PFSK-1 (cell line): ENCODE data around the gene FAM169A.

Experiments
- FOXP2 ChIP-seq: optimal IDR thresholded peaks from 2 replicates; pipeline ENCODE3; 2011; ENCODE audit warnings: borderline replicate concordance, control low read depth, inconsistent platforms; ENCODE audit not compliant: insufficient read depth; ENCODE audit errors: extremely low read length, extremely low read depth
- POLR2AphosphoS5 ChIP-seq: IDR thresholded peaks from 2 replicates; pipeline ENCODE4 v1.6.1; 2012; ENCODE audit warnings: low read depth, mild to moderate bottlenecking, control low read depth, low read length, moderate library complexity
- SIN3A ChIP-seq: IDR thresholded peaks from 2 replicates; pipeline ENCODE4 v1.6.1; 2012; ENCODE audit warnings: mild to moderate bottlenecking, low read length, moderate library complexity, borderline replicate concordance; ENCODE audit not compliant: insufficient read depth
- TAF1 ChIP-seq: IDR thresholded peaks from 2 replicates; pipeline ENCODE4 v1.6.1; 2012; ENCODE audit warnings: low read length, control low read depth, borderline replicate concordance; ENCODE audit not compliant: insufficient read depth
- TF ChIP-seq, protein P1 (sequence below), 2 experiments: IDR thresholded peaks; 2 replicates each; pipeline versions ENCODE4 v1.6.1 to v1.8.0; 2011 to 2012; ENCODE audit warnings: low read depth in 2 of 2, low read length in 2 of 2, control low read depth in 1 of 2, inconsistent platforms in 1 of 2, mild to moderate bottlenecking in 1 of 2, moderate library complexity in 1 of 2; ENCODE audit not compliant: insufficient read depth in 1 of 2

FAM169A gene

DNA sequence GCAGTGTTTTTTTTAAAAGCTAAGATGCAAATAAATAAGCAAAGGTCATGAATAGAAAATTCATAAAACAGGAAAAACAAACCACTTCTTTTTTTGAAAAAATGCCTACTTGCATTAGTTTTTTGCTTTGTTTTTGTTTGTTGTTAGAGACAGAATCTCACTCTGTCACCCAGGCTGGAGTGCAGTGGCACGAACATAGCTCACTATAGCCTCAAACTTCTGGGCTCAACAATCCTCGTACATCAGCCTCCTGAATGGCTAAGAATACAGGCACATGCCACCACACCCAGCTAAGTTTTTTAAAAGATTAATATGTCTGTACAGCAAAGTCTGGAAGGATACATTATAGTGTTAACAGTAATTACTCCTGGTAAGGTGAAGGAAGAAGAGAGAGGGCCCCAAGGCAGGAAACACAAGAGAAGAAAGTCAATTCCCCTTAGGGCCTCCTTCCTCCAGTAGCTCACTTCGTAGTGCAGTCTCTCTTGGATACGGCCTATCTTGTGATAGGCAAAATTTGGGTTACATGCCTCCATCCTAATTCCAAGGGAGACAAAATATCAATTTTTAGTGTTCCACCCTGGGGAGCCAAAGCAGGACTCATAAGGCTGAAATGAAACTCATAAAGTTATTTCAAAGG, 15.3 kb downstream of the FAM169A start:
- TF ChIP-seq, protein P1, sequence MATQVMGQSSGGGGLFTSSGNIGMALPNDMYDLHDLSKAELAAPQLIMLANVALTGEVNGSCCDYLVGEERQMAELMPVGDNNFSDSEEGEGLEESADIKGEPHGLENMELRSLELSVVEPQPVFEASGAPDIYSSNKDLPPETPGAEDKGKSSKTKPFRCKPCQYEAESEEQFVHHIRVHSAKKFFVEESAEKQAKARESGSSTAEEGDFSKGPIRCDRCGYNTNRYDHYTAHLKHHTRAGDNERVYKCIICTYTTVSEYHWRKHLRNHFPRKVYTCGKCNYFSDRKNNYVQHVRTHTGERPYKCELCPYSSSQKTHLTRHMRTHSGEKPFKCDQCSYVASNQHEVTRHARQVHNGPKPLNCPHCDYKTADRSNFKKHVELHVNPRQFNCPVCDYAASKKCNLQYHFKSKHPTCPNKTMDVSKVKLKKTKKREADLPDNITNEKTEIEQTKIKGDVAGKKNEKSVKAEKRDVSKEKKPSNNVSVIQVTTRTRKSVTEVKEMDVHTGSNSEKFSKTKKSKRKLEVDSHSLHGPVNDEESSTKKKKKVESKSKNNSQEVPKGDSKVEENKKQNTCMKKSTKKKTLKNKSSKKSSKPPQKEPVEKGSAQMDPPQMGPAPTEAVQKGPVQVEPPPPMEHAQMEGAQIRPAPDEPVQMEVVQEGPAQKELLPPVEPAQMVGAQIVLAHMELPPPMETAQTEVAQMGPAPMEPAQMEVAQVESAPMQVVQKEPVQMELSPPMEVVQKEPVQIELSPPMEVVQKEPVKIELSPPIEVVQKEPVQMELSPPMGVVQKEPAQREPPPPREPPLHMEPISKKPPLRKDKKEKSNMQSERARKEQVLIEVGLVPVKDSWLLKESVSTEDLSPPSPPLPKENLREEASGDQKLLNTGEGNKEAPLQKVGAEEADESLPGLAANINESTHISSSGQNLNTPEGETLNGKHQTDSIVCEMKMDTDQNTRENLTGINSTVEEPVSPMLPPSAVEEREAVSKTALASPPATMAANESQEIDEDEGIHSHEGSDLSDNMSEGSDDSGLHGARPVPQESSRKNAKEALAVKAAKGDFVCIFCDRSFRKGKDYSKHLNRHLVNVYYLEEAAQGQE (IDR thresholded peaks at IDR 0.05; ENCODE audit: insufficient read depth in 1 of 2, low read depth in 2 of 2, low read length in 2 of 2), result no peak
- TF ChIP-seq TAF1 (no peak), SIN3A (no peak), FOXP2 (no peak), POLR2AphosphoS5 (no peak)

DNA sequence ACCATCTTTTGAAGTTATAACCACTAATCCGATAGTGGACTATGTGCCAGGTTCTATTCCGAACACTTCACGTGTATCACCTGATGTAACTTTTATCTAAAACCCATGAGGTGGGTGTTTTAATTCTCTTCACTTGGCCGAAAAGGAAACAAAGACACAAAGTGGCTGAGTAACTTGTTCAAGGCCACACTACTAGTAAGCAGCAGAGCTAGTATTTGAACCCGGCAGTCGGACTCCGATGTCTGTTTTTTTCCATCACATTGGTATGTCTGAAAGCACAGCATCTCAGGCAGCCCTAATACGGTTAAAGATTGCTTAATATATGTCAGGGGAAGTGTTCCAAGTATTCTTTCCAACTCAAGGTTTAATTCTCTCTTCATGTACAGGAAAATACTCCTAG, 16.2 kb downstream of the FAM169A start:
- TF ChIP-seq SIN3A, result no peak
- TF ChIP-seq POLR2AphosphoS5, result no peak
- TF ChIP-seq, protein P1 (IDR thresholded peaks at IDR 0.05; ENCODE audit: insufficient read depth in 1 of 2, low read depth in 2 of 2, low read length in 2 of 2), result no peak
- no peak for TF ChIP-seq FOXP2
- no peak for TF ChIP-seq TAF1

DNA sequence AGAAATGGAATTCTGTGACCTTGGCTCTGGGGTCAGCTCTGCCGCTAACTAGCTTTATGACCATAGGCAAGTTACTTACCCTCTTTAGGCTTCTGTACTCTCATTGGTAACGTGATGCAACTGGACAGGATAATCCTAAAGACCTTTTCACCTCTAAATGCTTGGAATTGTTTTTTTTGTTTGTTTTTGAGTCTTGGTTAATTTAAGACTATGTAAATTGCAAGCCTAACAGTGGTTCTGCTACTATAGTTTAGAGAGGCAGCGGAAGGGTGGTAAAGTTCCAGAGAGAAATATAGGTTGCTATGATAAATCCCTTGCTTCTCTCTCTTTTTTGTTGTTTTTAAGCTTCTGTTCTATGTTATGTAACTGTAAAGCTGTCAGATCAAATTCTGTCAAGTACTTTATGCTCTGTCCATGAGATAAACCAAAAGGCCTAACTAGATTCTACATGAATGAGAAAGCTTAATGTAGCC, 17.6 kb downstream of the FAM169A start:
- TF ChIP-seq SIN3A, result no peak
- no peak for TF ChIP-seq TAF1

DNA sequence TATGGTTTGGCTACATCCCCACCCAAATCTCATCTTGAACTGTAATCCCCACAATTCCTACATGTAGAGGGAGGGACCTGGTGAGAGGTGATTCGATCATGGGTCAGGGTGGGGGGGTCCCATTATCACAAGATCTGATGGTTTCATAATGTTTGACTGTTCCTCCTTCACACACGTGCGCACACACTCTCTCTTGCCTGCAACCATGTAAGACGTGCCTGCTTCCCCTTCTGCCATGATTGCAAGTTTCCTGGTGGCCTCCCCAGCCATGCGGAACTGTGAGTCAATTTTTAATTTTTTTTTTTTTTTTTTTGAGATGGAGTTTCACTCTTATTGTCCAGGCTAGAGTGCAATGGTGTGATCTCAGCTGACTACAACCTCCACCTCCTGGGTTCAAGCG, 27.0 kb downstream of the FAM169A start:
- TF ChIP-seq FOXP2 (no peak), SIN3A (no peak), TAF1 (no peak), POLR2AphosphoS5 (no peak)
- TF ChIP-seq, protein P1 (IDR thresholded peaks at IDR 0.05; ENCODE audit: insufficient read depth in 1 of 2, low read depth in 2 of 2, low read length in 2 of 2), result no peak

DNA sequence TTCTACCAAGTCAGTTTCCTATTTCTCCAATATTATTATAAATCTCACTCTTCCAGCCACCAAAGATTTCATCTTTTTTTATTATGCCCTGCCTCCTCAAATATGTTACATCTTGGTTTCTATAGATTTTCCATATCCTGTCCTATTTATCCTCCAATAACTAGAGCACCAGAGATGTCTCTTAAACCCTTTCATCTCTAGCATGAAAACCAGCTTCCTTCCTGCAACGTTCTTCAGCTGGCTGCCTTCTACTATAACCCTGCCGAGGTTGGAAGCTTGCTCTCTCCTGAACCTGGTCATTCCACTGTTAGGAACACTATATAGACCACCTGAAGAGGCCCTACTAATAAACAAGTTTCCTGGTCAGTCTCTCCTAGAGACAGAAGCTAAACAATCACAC, 27.9 kb downstream of the FAM169A start:
- TF ChIP-seq TAF1, result no peak
- TF ChIP-seq SIN3A, result no peak
- no peak for TF ChIP-seq POLR2AphosphoS5
- TF ChIP-seq, protein P1 (IDR thresholded peaks at IDR 0.05; ENCODE audit: insufficient read depth in 1 of 2, low read depth in 2 of 2, low read length in 2 of 2), result no peak
- TF ChIP-seq FOXP2, result no peak
